ENCODE results near the gene TATDN2.

DNA sequence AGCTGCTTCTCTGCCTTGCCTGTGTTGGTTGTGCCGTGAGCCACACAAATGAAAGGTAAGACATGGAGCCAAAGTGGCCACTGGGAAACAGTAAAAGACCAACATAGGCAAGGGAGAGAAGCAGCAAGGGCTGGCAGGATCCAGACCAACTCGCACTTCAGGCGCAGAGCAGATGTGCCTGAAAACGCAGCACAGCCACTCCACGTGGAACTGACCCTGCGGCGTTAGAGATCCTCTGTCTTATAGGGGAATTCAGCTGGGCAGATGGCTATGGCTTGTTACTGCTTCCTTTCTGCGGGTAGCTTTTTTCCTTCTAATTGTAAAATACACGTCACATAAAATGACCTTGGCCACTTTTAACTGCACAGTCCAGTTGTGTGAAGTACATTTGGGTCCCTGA is 54.8 kb downstream of the TATDN2 start:
- TF ChIP-seq POLR2A (IDR thresholded peaks at IDR 0.05; ENCODE audit: low read length): no peak
- TF ChIP-seq GATA1 (IDR thresholded peaks at IDR 0.05; ENCODE audit: low read depth, low read length): no peak
